Measurements from ENCODE around the gene ATXN7L1.
A peak's percentile ranks its signal among the peaks of the same experiment; 100 is the strongest.
"Not testable (repeated sequence)": the region's sequence is repeated elsewhere in the genome, so short reads cannot be mapped to it uniquely, and the experiment has no call there.

Gene ATXN7L1

GRCh38 chr7:105887569-105888189 is 11.3 kb upstream of the ATXN7L1 start:
- no peak for DNase-seq

DNA sequence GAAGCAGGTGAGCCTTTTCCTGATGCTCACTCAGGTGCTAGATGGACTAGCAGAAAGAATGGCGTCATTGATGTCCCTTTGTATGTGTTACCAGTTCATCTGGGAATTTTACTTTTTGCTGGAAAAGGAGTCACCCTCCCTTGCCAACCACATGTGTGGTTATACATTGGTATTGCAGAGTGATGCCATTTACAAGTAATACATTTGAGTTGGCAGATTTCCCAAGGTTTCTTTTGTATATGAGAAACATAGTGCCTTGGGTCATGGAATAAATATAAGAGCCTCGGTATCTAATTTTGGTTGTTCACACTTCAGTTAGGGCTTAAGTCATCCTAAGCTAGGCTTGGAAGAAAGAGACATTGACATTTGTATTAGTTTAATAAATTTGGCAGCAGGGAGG is 10.4 kb upstream of the ATXN7L1 start:
- DNase-seq, result no peak

DNA sequence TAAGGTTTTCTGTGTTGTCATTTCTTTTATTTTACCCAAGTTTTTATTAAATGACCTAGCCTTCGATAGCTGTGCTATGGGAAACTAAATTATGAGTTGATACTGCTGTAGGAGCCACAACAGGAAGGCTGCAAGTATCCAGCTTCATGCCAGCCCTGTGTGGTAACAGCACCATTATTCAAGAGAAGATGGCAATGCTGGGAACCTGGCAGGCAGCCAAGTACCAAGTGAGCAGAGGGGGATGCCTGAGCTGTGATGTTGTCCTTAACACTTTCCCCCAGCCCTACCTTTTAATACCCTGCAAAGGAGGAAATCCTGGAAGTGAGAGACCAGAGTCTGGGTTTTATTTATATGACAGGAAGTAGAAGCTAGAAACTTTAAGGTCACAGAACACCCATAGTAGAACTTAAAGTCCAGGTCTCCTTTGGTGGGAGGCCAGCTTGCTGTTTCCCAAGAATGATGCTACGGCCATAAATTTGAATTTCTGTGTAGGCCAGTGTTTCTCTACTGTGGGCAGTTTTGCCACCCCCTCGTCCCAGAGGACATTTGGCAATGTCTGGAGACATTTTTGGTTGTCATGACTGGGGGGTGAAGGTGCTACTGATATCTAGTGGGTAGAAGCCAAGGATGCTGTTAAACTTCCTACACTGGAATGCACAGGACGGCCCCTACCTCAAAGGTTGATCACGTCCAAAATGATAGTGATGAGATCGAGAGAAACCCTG is 9.2 kb upstream of the ATXN7L1 start:
- DNase-seq, result peak in 5 of 14 donors; percentile 6 to 51 (median 21)

DNA sequence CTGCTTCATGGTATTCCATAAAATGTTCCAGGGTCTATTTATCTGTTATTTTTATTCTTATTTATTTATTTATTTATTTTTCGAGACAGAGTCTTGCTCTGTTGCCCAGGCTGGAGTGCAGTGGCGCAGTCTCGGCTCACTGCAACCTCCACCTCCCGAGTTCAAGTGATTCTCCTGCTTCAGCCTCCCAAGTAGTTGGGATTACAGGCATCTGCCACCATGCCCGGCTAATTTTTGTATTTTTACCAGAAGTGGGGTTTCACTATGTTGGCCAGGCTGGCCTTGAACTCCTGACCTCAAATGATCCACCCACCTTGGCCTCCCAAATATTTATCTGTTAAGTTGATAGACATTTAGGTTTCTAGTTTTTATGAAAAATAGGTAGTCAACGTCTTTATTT is 6.8 kb upstream of the ATXN7L1 start:
- DNase-seq, result not testable (repeated sequence)

- DNase-seq, result no peak
These were observed 5.0 kb upstream of the ATXN7L1 start for GRCh38 chr7:105881439-105881838.

DNA sequence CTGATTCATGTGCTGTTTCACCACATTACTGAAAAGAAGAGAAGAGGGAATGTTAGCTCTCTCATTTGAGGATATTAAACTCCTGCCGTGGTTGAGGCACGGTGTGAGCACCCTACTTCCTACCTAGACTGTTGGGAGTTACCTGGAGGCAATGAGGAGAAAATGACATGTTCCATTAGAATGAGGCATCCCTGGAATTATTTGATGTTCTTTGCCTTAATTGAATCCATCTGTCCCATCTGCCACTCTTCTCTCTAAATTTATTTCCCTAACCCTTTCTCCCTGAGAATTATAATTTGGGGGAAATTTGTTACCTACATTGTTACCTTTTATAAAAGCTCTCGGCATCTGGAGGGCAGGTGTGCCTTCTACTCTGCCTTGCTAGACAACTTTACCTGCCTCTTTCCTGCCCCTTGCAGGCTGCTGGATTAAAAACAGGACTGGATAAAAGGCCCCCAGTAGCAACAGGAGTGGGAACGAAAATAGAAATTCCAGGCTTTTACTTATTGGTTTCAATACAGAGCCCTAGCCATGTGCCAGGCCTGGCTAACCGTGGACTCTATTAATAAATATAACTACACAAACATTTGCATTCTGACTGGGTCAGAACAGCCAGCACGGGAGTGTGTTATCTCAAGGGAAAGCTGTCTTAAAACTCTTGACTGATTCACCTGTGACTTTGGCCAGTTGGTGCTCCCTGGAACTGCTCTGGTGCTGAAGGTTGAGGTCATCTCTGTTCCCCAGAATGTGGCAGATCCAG is 4.4 kb upstream of the ATXN7L1 start:
- peak in 1 of 14 donors; percentile 27 for DNase-seq

- DNase-seq, result no peak
These were observed 3.4 kb upstream of the ATXN7L1 start for GRCh38 chr7:105879782-105880181.

DNA sequence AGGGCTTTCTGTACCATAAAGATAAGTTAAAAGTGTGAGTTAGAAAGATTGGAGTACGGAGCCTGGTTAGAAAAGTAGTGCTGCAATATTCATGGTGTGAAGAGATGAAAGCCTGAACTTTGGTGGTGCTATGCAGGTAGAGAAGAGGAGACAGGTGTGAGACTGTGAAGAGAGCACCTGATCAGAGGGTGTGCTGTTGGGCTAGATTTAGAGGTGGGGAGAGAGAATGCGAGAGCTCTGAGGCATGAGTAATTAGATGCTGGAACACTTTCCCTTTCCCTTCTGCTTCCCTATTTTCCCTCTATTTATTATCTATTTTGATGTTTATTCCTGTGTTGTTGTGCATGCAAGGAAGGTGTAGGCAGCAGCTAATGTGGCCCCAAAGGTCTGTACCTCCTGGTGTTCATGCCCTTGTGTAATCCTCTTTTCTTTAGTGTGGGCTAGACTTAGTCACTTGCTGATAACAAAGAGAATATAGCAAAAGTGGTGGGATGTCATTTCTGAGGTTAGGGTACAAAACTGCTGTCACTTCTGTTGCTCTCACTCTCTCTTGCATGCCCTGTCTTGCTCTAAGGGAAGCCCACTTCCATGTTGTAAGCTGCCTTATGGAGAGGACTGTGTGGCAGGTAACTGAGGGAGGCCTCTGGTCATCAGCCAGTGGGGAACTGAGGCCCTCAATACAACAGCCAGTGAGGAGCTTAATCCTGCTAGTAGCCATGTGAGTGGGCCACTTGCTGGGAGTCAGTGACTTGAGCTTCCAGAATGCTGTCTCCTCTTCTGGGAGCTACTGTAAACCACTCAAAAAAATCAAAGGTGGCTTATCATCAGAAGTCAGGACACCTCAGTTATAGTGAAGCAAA is 2.6 kb upstream of the ATXN7L1 start:
- DNase-seq, result peak in 1 of 14 donors; percentile 46

DNA sequence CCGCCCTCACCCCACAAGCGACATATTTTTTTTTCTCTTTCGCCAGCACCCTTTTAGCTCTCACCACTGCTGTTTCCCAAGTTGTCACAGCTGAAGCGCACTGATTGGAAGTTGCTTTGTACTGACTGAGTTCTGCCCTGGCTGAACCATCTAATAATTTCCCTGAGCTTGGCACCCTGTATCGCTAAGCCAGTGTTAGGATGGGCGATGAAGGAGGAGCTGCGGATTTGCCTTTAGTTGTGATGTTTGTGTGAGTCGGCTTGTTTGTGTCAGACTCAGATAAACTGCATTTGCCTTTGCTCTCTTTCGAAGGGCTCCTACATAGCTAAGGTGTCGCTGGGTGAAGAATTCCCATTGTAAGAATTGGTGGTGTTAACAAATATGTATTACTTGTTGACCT is 1.3 kb upstream of the ATXN7L1 start:
- peak in 2 of 14 donors; percentile 4 to 47 for DNase-seq

DNA sequence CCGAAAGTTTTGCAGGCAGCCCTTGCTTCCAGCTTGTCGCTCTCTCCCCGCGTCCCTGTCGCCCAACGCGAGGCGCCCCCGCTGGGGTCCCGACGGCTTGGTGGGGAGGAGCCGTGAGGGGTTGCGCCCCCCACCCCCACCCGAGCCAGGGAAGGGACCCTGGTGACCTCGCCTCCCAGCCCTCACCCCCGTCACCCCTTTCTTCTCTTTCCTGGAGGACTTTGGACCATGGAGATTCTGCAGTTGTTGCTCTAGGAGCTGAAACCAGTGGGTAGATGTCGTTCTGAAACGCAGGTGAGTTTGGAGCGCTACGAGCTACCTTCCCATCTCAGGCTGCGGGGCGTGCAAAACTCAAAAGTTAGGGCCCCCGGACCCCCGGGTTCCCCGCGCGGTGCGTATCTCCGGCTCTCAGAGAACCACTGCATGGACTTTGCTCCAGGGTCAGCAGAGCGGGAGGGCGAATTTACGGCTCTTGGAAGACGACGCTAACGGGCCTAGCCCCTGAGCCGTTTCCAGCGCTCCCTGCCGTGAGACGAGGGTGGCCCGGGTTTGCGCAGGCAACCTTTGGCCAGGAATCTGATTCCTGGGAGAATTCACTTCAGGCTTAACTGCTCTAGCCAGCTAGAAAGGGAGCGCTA is 684 bp upstream of the ATXN7L1 start:
- peak in 7 of 14 donors; percentile 35 to 62 (median 51) for DNase-seq

DNA sequence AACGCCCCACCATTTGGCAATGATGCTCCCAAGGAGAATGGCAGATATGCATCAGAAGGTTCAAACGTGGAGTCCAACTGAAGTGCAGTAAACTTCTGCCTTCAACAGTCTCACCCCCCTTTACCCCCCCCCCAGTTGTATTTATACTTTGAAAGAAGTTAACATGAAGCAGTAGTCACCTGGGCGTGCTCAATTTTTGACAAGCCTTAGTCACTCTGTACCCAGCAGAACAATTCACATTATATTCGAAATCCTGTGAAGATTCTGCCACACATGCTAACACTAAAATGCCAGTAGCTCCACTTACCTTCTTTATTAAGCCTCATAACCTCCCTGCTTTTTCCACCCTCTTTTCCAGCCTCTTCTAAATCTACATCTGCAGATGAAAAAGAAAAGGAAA is 894 bp downstream of the ATXN7L1 start:
- peak in 1 of 14 donors; percentile 50 for DNase-seq

GRCh38 chr7:105874055-105874454 is 2.3 kb downstream of the ATXN7L1 start:
- DNase-seq, result no peak

- no peak for DNase-seq
These were observed 3.9 kb downstream of the ATXN7L1 start for GRCh38 chr7:105872491-105872890.

DNA sequence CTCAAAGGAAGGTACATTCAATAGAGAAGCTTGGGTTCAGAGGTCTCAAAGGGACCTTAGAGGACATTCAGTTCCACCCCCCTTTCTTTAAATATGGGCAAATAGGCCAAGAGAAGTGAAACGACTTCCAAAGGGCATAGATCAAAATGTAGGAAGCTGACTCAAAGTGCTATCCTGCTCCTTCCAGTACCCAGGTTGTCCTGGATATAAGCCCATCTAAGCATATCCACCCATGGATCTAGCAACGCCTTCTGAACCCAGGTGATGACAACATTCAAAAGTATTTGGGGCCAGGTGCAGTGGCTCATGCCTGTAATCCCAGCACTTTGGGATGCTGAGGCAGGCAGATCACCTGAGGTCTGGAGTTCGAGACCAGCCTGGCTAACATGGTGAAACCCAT is 5.3 kb downstream of the ATXN7L1 start:
- DNase-seq, result no peak

DNA sequence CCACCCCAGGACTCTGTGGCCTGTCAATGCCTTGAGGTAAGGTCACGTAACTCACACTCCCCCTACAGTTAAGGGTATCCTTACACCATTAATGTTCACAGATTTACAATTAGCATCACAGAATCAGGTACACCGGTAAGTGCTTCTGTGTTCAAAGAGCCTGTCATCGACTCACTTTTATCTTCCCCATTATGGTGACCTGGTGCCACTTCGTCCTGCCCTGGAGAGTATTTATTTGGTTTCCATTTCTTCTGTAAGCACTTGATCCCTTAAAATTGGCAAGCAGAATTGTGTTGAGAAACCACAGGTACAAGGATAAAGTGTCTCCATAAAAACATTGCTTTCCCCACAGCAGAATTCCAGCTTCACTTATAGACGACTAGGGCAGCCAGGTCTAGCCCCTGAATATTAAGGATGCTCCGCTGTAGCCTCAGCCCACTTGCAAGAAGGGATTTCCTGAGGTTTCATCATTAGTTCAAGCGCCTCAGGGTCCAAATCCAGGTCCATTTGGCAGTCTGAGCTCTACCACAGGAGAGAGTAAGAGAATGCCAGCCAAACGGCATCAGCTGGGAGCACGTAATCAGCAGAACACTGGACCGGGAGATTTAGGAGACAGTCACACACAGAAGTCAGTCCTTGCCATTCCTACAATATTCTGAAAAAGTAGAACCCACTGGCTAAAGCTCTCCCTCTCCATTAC is 10.1 kb downstream of the ATXN7L1 start:
- no peak for DNase-seq

GRCh38 chr7:105863876-105864275 is 12.5 kb downstream of the ATXN7L1 start:
- DNase-seq, result no peak

DNA sequence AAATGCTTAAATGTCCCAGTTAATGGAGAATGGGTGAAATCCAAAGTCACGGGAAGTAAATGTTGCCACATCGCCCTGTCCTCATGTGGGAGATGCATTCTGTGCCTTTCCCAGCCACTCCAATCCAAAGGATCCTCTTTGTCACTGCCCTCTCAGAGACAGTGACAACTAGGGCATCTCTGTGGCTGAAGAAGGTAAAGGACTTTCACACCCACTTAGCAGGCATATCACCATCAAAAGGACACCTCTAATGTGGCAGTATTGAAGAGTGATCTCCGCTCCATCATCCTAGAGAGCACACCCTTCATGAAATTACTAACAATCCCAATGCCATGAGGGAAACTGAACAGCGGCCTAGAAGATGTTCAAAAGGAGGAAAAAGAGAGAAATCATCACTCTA is 13.6 kb downstream of the ATXN7L1 start:
- DNase-seq, result no peak

GRCh38 chr7:105862276-105862675 is 14.1 kb downstream of the ATXN7L1 start:
- no peak for DNase-seq

DNA sequence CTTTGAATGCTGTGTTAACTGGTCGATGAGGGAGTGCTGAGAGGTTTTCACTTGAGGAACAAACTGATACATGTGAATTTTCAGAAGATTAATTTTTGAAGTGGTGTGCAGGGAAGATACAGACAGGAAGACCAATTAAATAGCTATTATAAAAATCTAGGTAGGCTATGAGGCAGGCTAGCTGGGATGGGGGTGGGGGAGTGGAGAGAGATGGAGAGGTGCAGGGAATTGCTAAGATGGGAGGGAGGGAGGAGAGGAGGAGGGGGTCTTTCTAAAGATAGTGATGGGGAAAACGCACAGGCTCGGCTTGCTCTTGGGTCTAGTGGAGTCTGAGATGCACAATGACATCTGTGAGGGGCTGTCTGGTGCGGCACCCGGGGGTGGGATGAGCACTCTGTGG is 15.2 kb downstream of the ATXN7L1 start:
- no peak for DNase-seq

- DNase-seq, result no peak
These were observed 15.6 kb downstream of the ATXN7L1 start for GRCh38 chr7:105860793-105861192.

All from C1 segment of cervical spinal cord (tissue), 14 donors.